HG02973 (cell line): ENCODE results near the gene ARMH1.
"Not testable (repeated sequence)": the region's sequence is repeated elsewhere in the genome, so short reads cannot be mapped to it uniquely, and the experiment has no call there.

Experiments used
- ATAC-seq: cut with Tn5 transposase; IDR thresholded peaks from one replicate; pipeline ENCODE4 v1.9.1; 2021; ENCODE audit warnings: moderate library complexity; ENCODE audit not compliant: unreplicated experiment

The ARMH1 gene

GRCh38 chr1:44720281-44720680 lies 45.8 kb downstream of the ARMH1 start:
- ATAC-seq: no peak

- peak; percentile 64 for ATAC-seq
Measured at GRCh38 chr1:44721485-44722361, 47.2 kb downstream of the ARMH1 start.

- no peak for ATAC-seq
Measured at GRCh38 chr1:44723064-44723463, 48.5 kb downstream of the ARMH1 start.

- ATAC-seq: no peak
Measured at GRCh38 chr1:44723496-44724295, 49.2 kb downstream of the ARMH1 start.

GRCh38 chr1:44724296-44724954 lies 49.9 kb downstream of the ARMH1 start:
- ATAC-seq: no peak

GRCh38 chr1:44724955-44725698 lies 50.6 kb downstream of the ARMH1 start:
- ATAC-seq: no peak

- peak; percentile 55 for ATAC-seq
Measured at GRCh38 chr1:44730741-44731512, 56.4 kb downstream of the ARMH1 start, which contains the start of gene RNU5D-1. Gene RNU5D-1, minus strand, starts transcription at chr1:44731170.

- no peak for ATAC-seq
Measured at GRCh38 chr1:44733365-44733764, 58.9 kb downstream of the ARMH1 start.

GRCh38 chr1:44733784-44734183 lies 59.3 kb downstream of the ARMH1 start:
- no peak for ATAC-seq

- no peak for ATAC-seq
Measured at GRCh38 chr1:44735992-44736391, 61.5 kb downstream of the ARMH1 start.

- ATAC-seq: not testable (repeated sequence)
Measured at GRCh38 chr1:44738953-44739306, 64.4 kb downstream of the ARMH1 start.

- peak; percentile 92 for ATAC-seq
Measured at GRCh38 chr1:44739307-44740178, 65.0 kb downstream of the ARMH1 start, which contains the start of gene KIF2C. Gene KIF2C, plus strand, starts transcription at chr1:44739837. Its CDS starts 96 bp downstream, at chr1:44739933.

- no peak for ATAC-seq
Measured at GRCh38 chr1:44740179-44740617, 65.7 kb downstream of the ARMH1 start.

GRCh38 chr1:44743211-44743610 lies 68.7 kb downstream of the ARMH1 start:
- no peak for ATAC-seq

GRCh38 chr1:44747878-44748277 lies 73.4 kb downstream of the ARMH1 start:
- no peak for ATAC-seq

GRCh38 chr1:44757420-44757819 lies 82.9 kb downstream of the ARMH1 start:
- ATAC-seq: no peak

GRCh38 chr1:44759077-44759476 lies 84.6 kb downstream of the ARMH1 start:
- no peak for ATAC-seq

- no peak for ATAC-seq
Measured at GRCh38 chr1:44760876-44761275, 86.4 kb downstream of the ARMH1 start.

- ATAC-seq: not testable (repeated sequence)
Measured at GRCh38 chr1:44766421-44766820, 91.9 kb downstream of the ARMH1 start.
